Measurements from ENCODE around the gene TTC28.

DNA sequence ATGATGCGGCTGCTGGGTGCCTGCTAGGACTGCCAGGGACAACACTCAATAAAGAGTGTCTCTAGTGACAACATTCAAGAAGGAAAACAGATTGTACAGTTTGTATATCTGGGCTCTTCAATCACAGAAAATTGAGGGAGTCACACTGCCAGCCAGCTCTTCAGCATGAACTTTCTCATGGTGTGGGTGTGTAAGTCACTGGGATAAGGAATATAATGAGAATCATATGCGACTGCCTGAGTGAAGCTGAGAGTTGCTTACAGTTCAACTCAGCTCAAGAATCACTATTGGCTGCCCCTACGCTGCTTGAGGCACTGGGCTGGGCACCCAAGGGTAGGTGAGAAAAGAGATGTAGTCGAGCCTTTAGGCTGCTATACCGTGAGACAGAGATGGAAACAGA, 432.5 kb downstream of the TTC28 start:
- TF ChIP-seq POLR2A (IDR thresholded peaks at IDR 0.05), result no peak
- no peak for TF ChIP-seq CTCF (IDR thresholded peaks at IDR 0.05)

Data from thyroid gland (tissue), 4 donors.